HG02938 (cell line): Measurements from ENCODE around the gene KDM5D.

Source experiments
- ATAC-seq: cut with Tn5 transposase; IDR thresholded peaks from one replicate; pipeline ENCODE4 v1.9.1; 2021; ENCODE audit warnings: mild to moderate bottlenecking, moderate library complexity; ENCODE audit not compliant: unreplicated experiment

The KDM5D gene

DNA sequence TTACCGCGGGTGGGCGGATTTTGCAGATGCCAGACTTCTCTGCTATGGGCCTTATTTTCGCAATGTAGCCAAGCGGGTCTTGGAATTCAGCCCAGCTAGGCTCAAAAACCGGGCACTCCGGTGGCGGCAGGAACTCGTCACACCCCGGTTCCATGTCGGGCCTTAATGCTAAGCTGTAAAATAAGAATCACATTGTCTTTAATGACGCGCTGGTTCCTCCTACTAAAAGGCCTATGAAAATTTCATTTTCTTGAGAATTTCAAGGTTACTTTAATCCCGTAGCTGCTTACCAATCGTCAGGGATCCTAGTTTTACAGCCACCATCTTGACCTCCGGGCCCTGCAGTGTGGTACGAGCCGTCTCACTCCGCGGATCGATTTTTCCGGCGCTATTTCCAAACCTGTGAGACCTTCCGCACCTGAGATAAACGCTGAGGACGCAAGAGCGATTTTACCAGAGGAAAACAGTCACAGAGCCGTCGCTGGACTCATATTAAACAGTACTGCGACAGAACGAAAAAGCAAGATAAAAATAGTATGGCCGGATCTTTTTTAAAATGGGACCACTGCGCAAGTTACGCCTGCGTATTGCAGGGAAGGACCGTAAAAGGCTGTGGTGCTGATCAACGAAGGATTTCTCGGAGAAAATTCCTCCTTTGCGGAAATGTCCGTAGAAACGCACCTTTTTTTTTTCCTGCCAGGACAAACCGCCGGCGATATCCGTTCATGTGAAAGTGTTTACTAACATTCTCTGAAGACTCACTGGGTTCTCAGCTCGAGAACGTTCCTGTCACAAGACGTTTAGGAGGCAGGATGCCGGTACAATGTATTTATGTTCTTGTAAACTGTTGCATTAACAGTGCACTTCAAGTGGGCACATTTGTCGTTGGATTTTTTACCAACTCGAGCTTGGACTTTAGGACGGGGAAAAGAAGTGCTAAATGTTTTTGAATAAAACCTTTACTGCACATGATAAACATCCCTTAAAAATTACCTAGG lies at the start of gene KDM5D:
Gene KDM5D, minus strand, starts transcription at position 346 of the 998 bp plus-strand sequence. Its CDS starts 192 bp downstream, at position 154.
- ATAC-seq, result peak; percentile 76

DNA sequence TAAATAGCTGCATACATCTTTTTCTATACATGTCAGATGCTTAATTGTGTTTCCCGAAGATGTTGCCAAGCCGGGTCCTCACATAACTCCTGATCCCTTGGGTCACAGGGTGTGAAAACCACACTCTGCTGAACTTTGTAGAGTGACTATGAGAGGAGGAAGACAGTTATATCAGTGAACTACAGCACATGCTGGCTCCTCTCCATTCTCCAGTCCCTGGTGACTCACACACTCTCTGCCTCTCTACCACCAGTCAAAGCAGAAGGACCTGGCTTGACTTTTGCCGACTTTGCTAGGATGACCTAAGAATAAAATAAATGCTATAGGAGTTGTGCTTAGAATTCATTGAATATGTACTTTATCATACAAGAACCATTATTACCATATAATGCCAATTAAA lies 23.8 kb upstream of the KDM5D start:
- no peak for ATAC-seq

DNA sequence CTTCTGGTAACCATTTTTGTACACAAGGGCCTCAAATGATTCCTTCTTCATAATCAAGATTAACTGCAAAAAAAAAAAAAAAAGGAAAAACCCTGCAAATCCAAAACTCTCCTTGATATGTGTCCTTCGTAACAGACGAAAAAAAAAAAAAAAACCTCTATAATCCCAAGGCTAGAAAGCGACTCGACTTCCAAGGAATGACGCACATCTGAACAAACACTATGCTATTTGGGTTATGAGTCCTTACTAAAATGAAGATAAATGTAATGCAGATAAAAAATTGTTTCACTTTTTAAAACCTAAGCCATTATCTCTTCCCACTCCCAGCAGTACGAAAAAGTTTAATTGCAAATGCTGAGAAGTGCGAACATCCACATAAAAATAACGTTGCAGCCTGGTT lies 1.2 kb downstream of the KDM5D start:
- no peak for ATAC-seq

DNA sequence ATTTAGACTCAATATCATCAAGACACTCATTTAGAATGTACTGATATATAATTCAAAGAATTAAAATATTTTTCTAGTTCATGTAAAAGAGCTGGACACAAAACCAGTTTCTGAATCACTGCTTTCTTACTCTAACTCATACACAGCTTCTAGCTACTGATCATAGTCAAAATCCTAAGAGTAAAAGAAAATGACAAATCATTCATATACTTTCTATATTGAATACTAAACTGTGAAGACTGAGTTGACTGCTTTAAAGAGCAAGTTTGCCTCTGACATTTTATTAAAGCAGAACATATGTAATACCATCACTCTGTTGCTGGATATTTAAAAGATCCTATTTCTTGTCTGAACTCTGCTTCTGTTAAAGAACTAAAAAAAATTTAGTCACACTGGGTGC lies 2.4 kb downstream of the KDM5D start:
- ATAC-seq, result no peak

DNA sequence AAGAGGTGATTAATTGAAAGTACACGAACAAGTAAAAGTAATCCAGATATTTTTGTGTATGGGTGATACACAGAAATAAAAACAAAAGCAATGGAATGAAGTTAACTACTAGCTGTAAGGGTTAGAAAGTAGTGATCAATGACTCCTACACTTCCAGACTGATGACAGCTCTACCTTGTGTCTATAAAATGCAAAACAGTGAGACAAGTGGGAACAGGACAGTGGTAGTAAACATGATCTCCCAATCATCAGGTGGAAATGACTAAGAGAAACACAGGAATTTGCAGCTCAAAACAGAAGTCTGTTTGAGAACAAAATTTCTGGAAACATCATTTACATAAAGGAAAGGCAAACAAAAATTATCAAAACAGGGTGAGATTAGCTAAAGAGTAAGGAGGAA lies 10.1 kb downstream of the KDM5D start:
- no peak for ATAC-seq

DNA sequence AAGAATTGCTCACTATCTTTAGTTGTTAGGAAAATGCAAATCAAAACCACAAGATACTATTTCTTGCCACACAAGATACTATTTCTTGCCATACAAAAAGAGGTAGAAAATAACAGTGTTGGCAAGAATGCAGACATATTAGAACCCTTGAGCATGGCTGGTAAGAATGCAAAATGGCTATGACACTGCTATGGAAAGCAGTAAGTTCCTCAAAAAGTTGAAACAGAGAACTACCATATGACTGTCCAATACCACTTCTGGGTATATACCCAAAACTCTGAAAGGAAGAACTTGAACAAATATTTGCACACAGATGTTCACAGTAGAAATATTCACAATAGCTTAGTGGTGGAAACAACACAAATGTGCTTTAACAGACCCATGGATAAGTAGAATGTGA lies 26.6 kb downstream of the KDM5D start:
- peak; percentile 96 for ATAC-seq

DNA sequence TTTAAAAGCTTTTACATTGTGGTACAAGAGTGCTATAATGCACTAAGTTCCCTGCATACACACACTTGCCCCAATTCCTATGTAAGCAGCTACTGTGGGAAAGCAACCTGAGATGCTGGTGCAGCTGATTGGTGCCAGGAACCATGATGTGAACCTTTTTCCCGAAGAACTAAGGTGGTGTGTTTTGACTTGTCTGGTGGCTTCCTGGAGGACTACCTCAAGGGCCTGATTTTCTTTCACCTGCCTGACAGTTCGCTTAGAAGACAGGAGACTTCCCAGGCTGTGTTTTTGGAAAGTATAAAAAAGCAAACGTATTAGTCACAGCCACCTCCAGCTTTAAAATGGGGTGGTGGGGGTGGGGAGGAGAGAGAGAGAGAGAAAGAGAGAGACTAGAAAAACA lies 27.4 kb downstream of the KDM5D start:
- no peak for ATAC-seq

DNA sequence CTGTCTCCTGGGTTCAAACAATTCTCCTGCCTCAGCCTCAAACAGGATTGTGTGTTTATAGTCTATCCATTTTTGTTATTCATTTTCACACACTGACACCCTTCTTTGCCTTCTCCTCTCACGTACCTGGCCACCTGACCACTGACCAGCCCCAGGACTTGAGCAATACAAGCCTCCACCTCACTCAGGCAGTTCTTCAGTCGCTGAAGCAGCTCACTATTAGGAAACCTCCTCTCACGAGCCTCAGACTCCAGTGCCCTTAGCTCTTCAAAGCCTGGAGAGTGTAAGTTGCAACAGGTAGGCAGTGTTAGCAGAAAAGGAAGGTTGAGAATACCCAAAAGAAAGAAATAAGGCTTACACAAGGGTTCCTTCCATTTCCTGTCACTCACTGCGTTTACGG lies 29.3 kb downstream of the KDM5D start:
- no peak for ATAC-seq

DNA sequence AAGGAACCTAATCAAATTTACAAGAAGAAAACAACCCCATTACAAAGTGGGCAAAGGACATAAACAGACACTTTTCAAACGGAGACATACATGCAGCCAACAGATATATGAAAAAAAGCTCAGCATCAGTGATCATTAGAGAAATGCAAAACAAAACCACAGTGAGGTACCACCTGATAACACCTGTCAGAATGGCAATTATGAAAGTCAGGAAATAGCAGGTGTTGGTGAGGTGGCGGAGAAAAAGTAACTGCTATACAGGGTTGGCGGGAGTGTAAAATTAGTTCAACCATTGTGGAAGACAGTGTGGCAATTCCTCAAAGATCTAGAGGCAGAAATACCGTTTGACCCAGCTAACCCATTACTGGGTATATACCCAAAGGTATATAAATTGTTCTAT lies 31.1 kb downstream of the KDM5D start:
- ATAC-seq, result no peak

DNA sequence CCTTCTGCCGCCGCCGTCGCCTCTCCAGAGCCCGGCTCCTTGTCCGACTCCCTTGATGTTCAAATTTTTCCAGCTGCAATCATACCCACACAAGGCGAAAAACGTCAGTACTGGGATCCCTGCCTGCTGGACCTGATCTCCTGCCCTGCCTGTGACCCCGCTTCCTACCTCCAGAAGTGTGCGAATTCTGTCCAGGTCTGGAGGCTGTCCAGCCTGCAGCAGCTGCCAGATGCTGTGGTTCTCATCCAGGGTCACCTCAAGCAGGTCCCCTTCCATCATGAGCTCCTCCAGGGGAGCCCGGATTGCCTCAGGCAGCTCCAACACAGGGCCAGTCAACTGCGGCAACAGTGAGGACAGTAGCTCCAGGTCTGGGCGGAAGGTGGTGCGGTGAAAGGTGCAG lies 38.3 kb downstream of the KDM5D start:
- no peak for ATAC-seq

DNA sequence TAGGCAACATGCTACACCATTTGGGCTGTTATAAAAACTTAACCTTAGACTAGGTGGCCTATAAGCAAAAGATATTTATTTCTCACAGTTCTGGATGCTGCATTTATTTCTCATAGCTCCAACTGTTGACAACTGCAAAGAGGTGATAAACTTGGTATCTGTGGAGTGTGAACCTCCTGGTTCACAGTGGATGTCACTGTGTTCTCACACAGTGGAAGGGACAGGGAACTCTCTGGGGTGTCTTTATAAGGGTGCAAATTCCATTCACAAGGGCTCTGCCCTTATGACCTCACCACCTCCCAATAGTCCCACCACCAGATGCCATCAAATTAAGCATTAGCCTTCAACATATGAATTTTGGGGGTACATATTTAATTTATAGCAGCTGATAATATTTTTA lies 46.0 kb downstream of the KDM5D start:
- ATAC-seq, result no peak

DNA sequence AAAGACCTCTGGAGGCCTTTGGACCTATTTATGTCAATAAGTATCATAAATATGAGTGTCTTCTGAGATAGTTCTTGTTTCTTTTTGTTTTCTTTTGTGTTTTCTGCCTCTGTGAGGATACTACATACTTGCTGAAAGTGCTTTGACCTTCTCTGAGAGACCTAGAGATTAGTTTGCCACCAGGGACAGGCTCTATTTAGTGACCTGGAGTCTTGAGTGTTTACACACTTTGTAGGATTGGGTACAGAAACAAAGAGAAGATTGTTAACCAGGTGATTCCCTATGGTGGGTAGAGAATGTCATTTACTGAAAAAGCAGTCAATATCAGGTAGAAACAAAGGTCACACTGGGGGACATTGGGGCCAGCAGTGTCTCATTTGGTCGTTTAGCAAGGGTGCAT lies 63.7 kb downstream of the KDM5D start:
- no peak for ATAC-seq
